SK-N-SH treated with all-trans-retinoic acid at 6 μM for 48 hours (cell line): ENCODE data around the gene UBASH3B.

Experiments used
- ARNTL ChIP-seq: fragments of 450-650 bp; formaldehyde crosslinking; IDR thresholded peaks from 2 replicates; pipeline ENCODE4 v1.5.0; 2020; ENCODE audit warnings: low read depth, mild to moderate bottlenecking, moderate library complexity, borderline replicate concordance
- BACH2 ChIP-seq: fragments of 250-450 bp; sonication (Bioruptor Pico); IDR thresholded peaks from 2 replicates; pipeline ENCODE4 v1.9.0; 2021; ENCODE audit warnings: mild to moderate bottlenecking, borderline replicate concordance
- ISL1 ChIP-seq: fragments of 250-450 bp; sonication (Bioruptor Pico); IDR thresholded peaks from 2 replicates; pipeline ENCODE4 v2.1.2; 2022; ENCODE audit warnings: mild to moderate bottlenecking, moderate library complexity
- TCF4 ChIP-seq: fragments of 250-450 bp; sonication (Bioruptor Pico); IDR thresholded peaks from 2 replicates; pipeline ENCODE4 v1.8.0; 2021; ENCODE audit warnings: mild to moderate bottlenecking, moderate library complexity, borderline replicate concordance
- ZC3H10 ChIP-seq: fragments of 250-450 bp; sonication (Bioruptor Pico); IDR thresholded peaks from 2 replicates; pipeline ENCODE4 v1.5.1; 2021; ENCODE audit warnings: mild to moderate bottlenecking, moderate library complexity
- ZFP3 ChIP-seq: fragments of 250-450 bp; sonication (Bioruptor Pico); IDR thresholded peaks from 2 replicates; pipeline ENCODE4 v1.5.0; 2020; ENCODE audit warnings: mild to moderate bottlenecking, moderate library complexity
- ZFP30 ChIP-seq: fragments of 450-650 bp; formaldehyde crosslinking; IDR thresholded peaks from 2 replicates; pipeline ENCODE4 v1.5.0; 2022; ENCODE audit warnings: mild to moderate bottlenecking, moderate library complexity
- ZNF70 ChIP-seq: fragments of 450-650 bp; formaldehyde crosslinking; IDR thresholded peaks from 2 replicates; pipeline ENCODE4 v1.5.0; 2020; ENCODE audit warnings: mild to moderate bottlenecking, moderate library complexity
- ZNF8 ChIP-seq: fragments of 450-650 bp; formaldehyde crosslinking; IDR thresholded peaks from 2 replicates; pipeline ENCODE4 v1.5.0; 2020; ENCODE audit warnings: mild to moderate bottlenecking, moderate library complexity
- TF ChIP-seq, protein P1 (sequence below): fragments of 250-450 bp; sonication (Bioruptor Pico); IDR thresholded peaks from 2 replicates; pipeline ENCODE4 v1.5.0; 2020; ENCODE audit warnings: mild to moderate bottlenecking, moderate library complexity
- TF ChIP-seq, protein P2 (sequence below): fragments of 250-450 bp; sonication (Bioruptor Pico); IDR thresholded peaks from 2 replicates; pipeline ENCODE4 v1.8.0; 2020; ENCODE audit warnings: mild to moderate bottlenecking, moderate library complexity, borderline replicate concordance
- TF ChIP-seq, protein P3 (sequence below): fragments of 250-450 bp; sonication (Bioruptor Pico); IDR thresholded peaks from 2 replicates; pipeline ENCODE4 v1.5.1; 2021; ENCODE audit warnings: mild to moderate bottlenecking, moderate library complexity
- TF ChIP-seq, protein P4 (sequence below): fragments of 250-450 bp; sonication (Bioruptor Pico); IDR thresholded peaks from 2 replicates; pipeline ENCODE4 v1.5.1; 2020; ENCODE audit warnings: low read depth, mild to moderate bottlenecking, moderate library complexity
- TF ChIP-seq, protein P5 (sequence below): fragments of 250-450 bp; sonication (Bioruptor Pico); IDR thresholded peaks from 2 replicates; pipeline ENCODE4 v1.8.0; 2021; ENCODE audit warnings: low read depth, mild to moderate bottlenecking, moderate library complexity, borderline replicate concordance

DNA sequence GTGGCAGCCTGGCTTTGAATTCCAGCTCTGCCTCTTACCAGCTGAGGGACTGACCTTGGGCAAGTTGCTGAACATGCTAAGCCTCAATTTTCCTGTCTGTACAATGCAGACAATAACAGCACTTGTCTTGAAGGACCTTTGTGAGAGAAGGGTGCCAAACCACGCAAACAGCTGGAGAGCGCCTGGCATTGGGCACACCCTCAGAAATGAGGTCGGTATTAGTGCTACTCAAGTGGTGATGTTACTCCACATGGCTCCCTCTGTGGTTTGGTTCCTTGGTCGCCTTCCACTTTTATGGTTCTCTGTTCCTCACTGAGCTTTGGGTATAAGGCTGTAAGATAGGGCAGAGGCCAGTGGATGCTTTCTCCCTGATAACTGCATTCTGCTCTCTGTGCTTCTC lies 8.2 kb downstream of the UBASH3B start:
- TF ChIP-seq ARNTL (CRISPR knock-in tag) (no peak), ZFP30 (no peak), ZNF8 (CRISPR knock-in tag) (no peak), ZFP3 (CRISPR knock-in tag) (no peak), ZC3H10 (no peak), BACH2 (CRISPR knock-in tag) (no peak), TCF4 (CRISPR knock-in tag) (no peak), ZNF70 (CRISPR knock-in tag) (no peak), ISL1 (no peak)
- TF ChIP-seq, protein P1, sequence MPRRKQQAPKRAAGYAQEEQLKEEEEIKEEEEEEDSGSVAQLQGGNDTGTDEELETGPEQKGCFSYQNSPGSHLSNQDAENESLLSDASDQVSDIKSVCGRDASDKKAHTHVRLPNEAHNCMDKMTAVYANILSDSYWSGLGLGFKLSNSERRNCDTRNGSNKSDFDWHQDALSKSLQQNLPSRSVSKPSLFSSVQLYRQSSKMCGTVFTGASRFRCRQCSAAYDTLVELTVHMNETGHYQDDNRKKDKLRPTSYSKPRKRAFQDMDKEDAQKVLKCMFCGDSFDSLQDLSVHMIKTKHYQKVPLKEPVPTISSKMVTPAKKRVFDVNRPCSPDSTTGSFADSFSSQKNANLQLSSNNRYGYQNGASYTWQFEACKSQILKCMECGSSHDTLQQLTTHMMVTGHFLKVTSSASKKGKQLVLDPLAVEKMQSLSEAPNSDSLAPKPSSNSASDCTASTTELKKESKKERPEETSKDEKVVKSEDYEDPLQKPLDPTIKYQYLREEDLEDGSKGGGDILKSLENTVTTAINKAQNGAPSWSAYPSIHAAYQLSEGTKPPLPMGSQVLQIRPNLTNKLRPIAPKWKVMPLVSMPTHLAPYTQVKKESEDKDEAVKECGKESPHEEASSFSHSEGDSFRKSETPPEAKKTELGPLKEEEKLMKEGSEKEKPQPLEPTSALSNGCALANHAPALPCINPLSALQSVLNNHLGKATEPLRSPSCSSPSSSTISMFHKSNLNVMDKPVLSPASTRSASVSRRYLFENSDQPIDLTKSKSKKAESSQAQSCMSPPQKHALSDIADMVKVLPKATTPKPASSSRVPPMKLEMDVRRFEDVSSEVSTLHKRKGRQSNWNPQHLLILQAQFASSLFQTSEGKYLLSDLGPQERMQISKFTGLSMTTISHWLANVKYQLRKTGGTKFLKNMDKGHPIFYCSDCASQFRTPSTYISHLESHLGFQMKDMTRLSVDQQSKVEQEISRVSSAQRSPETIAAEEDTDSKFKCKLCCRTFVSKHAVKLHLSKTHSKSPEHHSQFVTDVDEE (CRISPR knock-in tag) = no peak
- TF ChIP-seq, protein P2, sequence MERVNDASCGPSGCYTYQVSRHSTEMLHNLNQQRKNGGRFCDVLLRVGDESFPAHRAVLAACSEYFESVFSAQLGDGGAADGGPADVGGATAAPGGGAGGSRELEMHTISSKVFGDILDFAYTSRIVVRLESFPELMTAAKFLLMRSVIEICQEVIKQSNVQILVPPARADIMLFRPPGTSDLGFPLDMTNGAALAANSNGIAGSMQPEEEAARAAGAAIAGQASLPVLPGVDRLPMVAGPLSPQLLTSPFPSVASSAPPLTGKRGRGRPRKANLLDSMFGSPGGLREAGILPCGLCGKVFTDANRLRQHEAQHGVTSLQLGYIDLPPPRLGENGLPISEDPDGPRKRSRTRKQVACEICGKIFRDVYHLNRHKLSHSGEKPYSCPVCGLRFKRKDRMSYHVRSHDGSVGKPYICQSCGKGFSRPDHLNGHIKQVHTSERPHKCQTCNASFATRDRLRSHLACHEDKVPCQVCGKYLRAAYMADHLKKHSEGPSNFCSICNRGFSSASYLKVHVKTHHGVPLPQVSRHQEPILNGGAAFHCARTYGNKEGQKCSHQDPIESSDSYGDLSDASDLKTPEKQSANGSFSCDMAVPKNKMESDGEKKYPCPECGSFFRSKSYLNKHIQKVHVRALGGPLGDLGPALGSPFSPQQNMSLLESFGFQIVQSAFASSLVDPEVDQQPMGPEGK = no peak
- TF ChIP-seq, protein P3, sequence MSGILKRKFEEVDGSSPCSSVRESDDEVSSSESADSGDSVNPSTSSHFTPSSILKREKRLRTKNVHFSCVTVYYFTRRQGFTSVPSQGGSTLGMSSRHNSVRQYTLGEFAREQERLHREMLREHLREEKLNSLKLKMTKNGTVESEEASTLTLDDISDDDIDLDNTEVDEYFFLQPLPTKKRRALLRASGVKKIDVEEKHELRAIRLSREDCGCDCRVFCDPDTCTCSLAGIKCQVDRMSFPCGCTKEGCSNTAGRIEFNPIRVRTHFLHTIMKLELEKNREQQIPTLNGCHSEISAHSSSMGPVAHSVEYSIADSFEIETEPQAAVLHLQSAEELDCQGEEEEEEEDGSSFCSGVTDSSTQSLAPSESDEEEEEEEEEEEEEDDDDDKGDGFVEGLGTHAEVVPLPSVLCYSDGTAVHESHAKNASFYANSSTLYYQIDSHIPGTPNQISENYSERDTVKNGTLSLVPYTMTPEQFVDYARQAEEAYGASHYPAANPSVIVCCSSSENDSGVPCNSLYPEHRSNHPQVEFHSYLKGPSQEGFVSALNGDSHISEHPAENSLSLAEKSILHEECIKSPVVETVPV (CRISPR knock-in tag) = no peak
- TF ChIP-seq, protein P4, sequence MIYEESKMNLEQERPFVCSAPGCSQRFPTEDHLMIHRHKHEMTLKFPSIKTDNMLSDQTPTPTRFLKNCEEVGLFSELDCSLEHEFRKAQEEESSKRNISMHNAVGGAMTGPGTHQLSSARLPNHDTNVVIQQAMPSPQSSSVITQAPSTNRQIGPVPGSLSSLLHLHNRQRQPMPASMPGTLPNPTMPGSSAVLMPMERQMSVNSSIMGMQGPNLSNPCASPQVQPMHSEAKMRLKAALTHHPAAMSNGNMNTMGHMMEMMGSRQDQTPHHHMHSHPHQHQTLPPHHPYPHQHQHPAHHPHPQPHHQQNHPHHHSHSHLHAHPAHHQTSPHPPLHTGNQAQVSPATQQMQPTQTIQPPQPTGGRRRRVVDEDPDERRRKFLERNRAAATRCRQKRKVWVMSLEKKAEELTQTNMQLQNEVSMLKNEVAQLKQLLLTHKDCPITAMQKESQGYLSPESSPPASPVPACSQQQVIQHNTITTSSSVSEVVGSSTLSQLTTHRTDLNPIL (CRISPR knock-in tag) = no peak
- TF ChIP-seq, protein P5, sequence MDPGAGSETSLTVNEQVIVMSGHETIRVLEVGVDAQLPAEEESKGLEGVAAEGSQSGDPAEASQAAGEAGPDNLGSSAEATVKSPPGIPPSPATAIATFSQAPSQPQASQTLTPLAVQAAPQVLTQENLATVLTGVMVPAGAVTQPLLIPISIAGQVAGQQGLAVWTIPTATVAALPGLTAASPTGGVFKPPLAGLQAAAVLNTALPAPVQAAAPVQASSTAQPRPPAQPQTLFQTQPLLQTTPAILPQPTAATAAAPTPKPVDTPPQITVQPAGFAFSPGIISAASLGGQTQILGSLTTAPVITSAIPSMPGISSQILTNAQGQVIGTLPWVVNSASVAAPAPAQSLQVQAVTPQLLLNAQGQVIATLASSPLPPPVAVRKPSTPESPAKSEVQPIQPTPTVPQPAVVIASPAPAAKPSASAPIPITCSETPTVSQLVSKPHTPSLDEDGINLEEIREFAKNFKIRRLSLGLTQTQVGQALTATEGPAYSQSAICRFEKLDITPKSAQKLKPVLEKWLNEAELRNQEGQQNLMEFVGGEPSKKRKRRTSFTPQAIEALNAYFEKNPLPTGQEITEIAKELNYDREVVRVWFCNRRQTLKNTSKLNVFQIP = no peak
